ENCODE data around the gene CNPY1. TPM values are rescaled to one million over a fixed set of nuclear protein-coding genes. Genes with fewer than 3 reads are reported as not detected.

The CNPY1 gene
- total and polyA plus RNA-seq, 2 of the 8 experiments (the other 6 are each of a cell fraction or from before 2014, with no cell fraction given): not detected

GRCh38 chr7:155588468-155588998, 42.2 kb upstream of the CNPY1 start:
- H3K27ac ChIP-seq (ENCODE audit: low read depth, low read length): no peak overlapping the region
- WGBS, 2 experiments (ENCODE audit: extremely low coverage in 1 of 2, insufficient coverage in 1 of 2, insufficient read length in 1 of 2, insufficient replicate concordance in 2 of 2, low coverage in 1 of 2, low lambda C conversion rate in 2 of 2, missing lambda C conversion rate in 1 of 2): 93% methylated on average over 10 of the region's 10 CpGs; no CpG with 5 or more reads in 1 of the 2 experiments
- peak; percentile 55 for FAIRE-seq

More at GRCh38 chr7:155588468-155588998, 42.2 kb upstream of the CNPY1 start:
- H2AK5ac ChIP-seq (ENCODE audit: low read depth, low read length): peak overlapping the region; percentile 86; the same call in 1 of the 2 replicates
- ChIA-PET CTCF (ENCODE audit: partially characterized antibody) (interaction anchor here (1.2 to 9.4 kb wide), 2 partner anchors 10 to 18 kb away, joined by 3 to 64 read pairs; no protein-coding TSS in a partner anchor), POLR2A (ENCODE audit: partially characterized antibody) (no interaction called here)
- no peaks in the 10 kb centered on the region; a peak in 1 of 7 replicates for H3K4me1 ChIP-seq (replicated peaks in 1 of 4; ENCODE audit: control insufficient read depth in 3 of 4, insufficient read depth in 4 of 4, low read length in 3 of 4)
- H3K79me1 ChIP-seq (ENCODE audit: low read depth, low read length): no peaks in the 10 kb centered on the region
- peaks cover 3% of the 10 kb centered on the region; the same call in 1 of the 2 replicates for H3K23me2 ChIP-seq (ENCODE audit: low read depth, low read length)
- no peak overlapping the region for H2BK20ac ChIP-seq (ENCODE audit: low read length)
- H3K27me3 ChIP-seq (replicated peaks in 1 of 4; ENCODE audit: control insufficient read depth in 3 of 4, extremely low read depth in 1 of 4, insufficient read depth in 3 of 4, low read length in 3 of 4): 0 out of 7 replicates have a peak, but pooled peaks cover 0 to 2% (median 0%) of the 10 kb centered on the region in 4 experiments
- H4K5ac ChIP-seq (ENCODE audit: insufficient read length, low read depth, low read length): no peak overlapping the region
- no peak for DNase-seq (ENCODE audit: low read depth in 1 of 2, low spot score in 2 of 2)
- H2AFZ ChIP-seq (ENCODE audit: low read length): no peak overlapping the region
- H3K9ac ChIP-seq (replicated peaks in 1 of 4; ENCODE audit: extremely low read depth in 1 of 4, low read depth in 3 of 4, low read length in 3 of 4): no peak overlapping the region; a peak in 1 of 7 replicates
- H3K9me3 ChIP-seq (ENCODE audit: insufficient read depth in 2 of 2, low read depth in 1 of 2, low read length in 1 of 2): no peaks in the 10 kb centered on the region
- H2BK15ac ChIP-seq (ENCODE audit: low read length): 0 out of 2 replicates have a peak overlapping the region, but pooled peaks have one; percentile 61
- TF ChIP-seq CTBP2 (IDR thresholded peaks at IDR 0.05; ENCODE audit: borderline replicate concordance, insufficient read depth, insufficient read length, low read length): no peak
- no peak for TF ChIP-seq TAF7 (optimal IDR thresholded peaks at IDR 0.05; ENCODE audit: borderline replicate concordance, low read depth, low read length)
- no peak for TF ChIP-seq SIRT6 (IDR thresholded peaks at IDR 0.05; ENCODE audit: low read length)
- TF ChIP-seq SP2 (IDR thresholded peaks at IDR 0.05; ENCODE audit: low read length): no peak
- H2BK5ac ChIP-seq (ENCODE audit: low read depth, low read length): 0 out of 2 replicates have a peak overlapping the region, but pooled peaks have one; percentile 24
- no peak overlapping the region for H2BK12ac ChIP-seq (ENCODE audit: low read depth, low read length)
- no peak overlapping the region for H3K4ac ChIP-seq (replicated peaks; ENCODE audit: insufficient read length, low read depth, low read length)
- H4K8ac ChIP-seq (ENCODE audit: extremely low read depth, insufficient read depth, low read length): no peak overlapping the region
- no peaks in the 10 kb centered on the region for H3K79me2 ChIP-seq (ENCODE audit: control insufficient read depth in 1 of 2, insufficient read depth in 2 of 2, low read length in 2 of 2)
- no peaks in the 10 kb centered on the region for H4K20me1 ChIP-seq (replicated peaks in 1 of 2; ENCODE audit: control insufficient read depth in 1 of 2, insufficient read depth in 2 of 2, low read length in 2 of 2)
- H4K91ac ChIP-seq (replicated peaks; ENCODE audit: insufficient read length, low read length): no peak overlapping the region
- H3K36me3 ChIP-seq (ENCODE audit: control insufficient read depth in 2 of 4, insufficient read depth in 4 of 4, low read length in 3 of 4): no peaks in the 10 kb centered on the region
- H3K14ac ChIP-seq (ENCODE audit: insufficient read length): no peak overlapping the region
- H3K56ac ChIP-seq (replicated peaks; ENCODE audit: insufficient read length, low read depth, low read length): no peak overlapping the region
- no peak overlapping the region for H3K4me3 ChIP-seq (ENCODE audit: extremely low read depth in 1 of 4, insufficient read depth in 2 of 4, low read depth in 3 of 4, low read length in 4 of 4)
- no peak overlapping the region for H3K23ac ChIP-seq (ENCODE audit: insufficient read length)
- no peak overlapping the region for H3K4me2 ChIP-seq (ENCODE audit: insufficient read depth in 1 of 2, low read depth in 2 of 2, low read length in 2 of 2)
- H3K18ac ChIP-seq (ENCODE audit: extremely low read depth, low read length): no peak overlapping the region
- no peak overlapping the region for H2BK120ac ChIP-seq (replicated peaks; ENCODE audit: low read depth, low read length)

All from H1 (cell line).